Smooth muscle cell (in vitro differentiated cells): ENCODE results near the gene EXOC3. TPM values are rescaled to one million over a fixed set of nuclear protein-coding genes. Genes with fewer than 3 reads are reported as not detected.
"Not testable (repeated sequence)": the region's sequence is repeated elsewhere in the genome, so short reads cannot be mapped to it uniquely, and the experiment has no call there.

Source experiments
- DNase-seq: peaks from one replicate; lab custom pipeline; 2025; ENCODE audit not compliant: unreplicated experiment; lab: John Stamatoyannopoulos, UW
- H2AFZ ChIP-seq: fragments of 200-600 bp; sonication (generic); 2 replicates; pipeline ENCODE4 v1.6.0; 2016; ENCODE audit warnings: antibody characterized with exemption, low read depth, mild to moderate bottlenecking
- H3F3A ChIP-seq: fragments of 200-600 bp; sonication (generic); 2 replicates; pipeline ENCODE4 v1.6.0; 2017; ENCODE audit warnings: antibody characterized with exemption, low read depth
- H3K27ac ChIP-seq: fragments of 200-600 bp; sonication (generic); 2 replicates; pipeline ENCODE4 v1.5.1; 2016; ENCODE audit warnings: low read depth, mild to moderate bottlenecking
- H3K27me3 ChIP-seq: fragments of 200-600 bp; sonication (generic); 2 replicates; pipeline ENCODE4 v1.6.1; 2016; ENCODE audit warnings: low read depth, mild to moderate bottlenecking
- H3K36me3 ChIP-seq: fragments of 200-600 bp; sonication (generic); 2 replicates; pipeline ENCODE4 v1.5.1; 2016; ENCODE audit warnings: low read depth
- H3K4me1 ChIP-seq: fragments of 200-600 bp; sonication (generic); 2 replicates; pipeline ENCODE4 v1.5.1; 2016; ENCODE audit warnings: low read depth
- H3K4me2 ChIP-seq: fragments of 200-600 bp; sonication (generic); 2 replicates; pipeline ENCODE4 v1.6.0; 2016; ENCODE audit warnings: mild to moderate bottlenecking
- H3K4me3 ChIP-seq: fragments of 200-600 bp; sonication (generic); 2 replicates; pipeline ENCODE4 v1.5.1; 2016; ENCODE audit warnings: mild to moderate bottlenecking
- H3K79me2 ChIP-seq: fragments of 200-600 bp; sonication (generic); 2 replicates; pipeline ENCODE4 v1.6.0; 2016; ENCODE audit warnings: low read depth, mild to moderate bottlenecking
- H3K9ac ChIP-seq: fragments of 200-600 bp; sonication (generic); 2 replicates; pipeline ENCODE4 v1.6.0; 2016; ENCODE audit warnings: low read depth
- H3K9me3 ChIP-seq: fragments of 200-600 bp; sonication (generic); replicated peaks from 2 replicates; pipeline ENCODE4 v1.5.1; 2016; ENCODE audit warnings: low read depth
- H4K20me1 ChIP-seq: fragments of 200-600 bp; sonication (generic); 2 replicates; pipeline ENCODE4 v1.6.0; 2016; ENCODE audit warnings: low read depth
- CTCF ChIP-seq: fragments of 200-600 bp; sonication (generic); IDR thresholded peaks from 2 replicates; pipeline ENCODE4 v1.5.1; 2017; ENCODE audit warnings: borderline replicate concordance, mild to moderate bottlenecking, antibody characterized with exemption; ENCODE audit not compliant: insufficient read depth, poor library complexity, severe bottlenecking
- WGBS: methylation state at CpG from one replicate; pipeline ENCODE4 v1.1.7; 2016; ENCODE audit warnings: low lambda C conversion rate; 5-methylcytosine and 5-hydroxymethylcytosine counted together
- polyA plus RNA-seq: library from polyadenylated mRNA; unstranded; fragments of >200 nt; fragmentation: Nextera tagmentation; extraction: Ambion mirVana; gene quantifications from 2 replicates; pipeline ENCODE4 v1.2.1, GENCODE V29; 2016
- total RNA-seq: library from RNA; depleted of rRNA; stranded (reverse); fragments of >200 nt; gene quantifications from 2 replicates; pipeline ENCODE4 v1.2.3, GENCODE V29; 2014

Gene EXOC3
- total and polyA plus RNA-seq, 2 experiments from 2014 or later = 23.6 to 30.5 TPM

- no peaks in the 10 kb centered on the region for H3K36me3 ChIP-seq
- peak overlapping the region; percentile 80 for H3K9ac ChIP-seq
- peak overlapping the region; percentile 99 for H3K4me2 ChIP-seq
- peaks cover 15% of the 10 kb centered on the region for H3K4me1 ChIP-seq
- DNase-seq = peak; percentile 78
- H3K9me3 ChIP-seq = no peaks in the 10 kb centered on the region
- peak overlapping the region; percentile 45 for H3K27ac ChIP-seq
- peaks cover 33% of the 10 kb centered on the region for H4K20me1 ChIP-seq
- 3% methylated on average over 57 of the region's 137 CpGs for WGBS
- peak overlapping the region; percentile 96 for H3K4me3 ChIP-seq
- H3F3A ChIP-seq = no peaks in the 10 kb centered on the region
- peaks cover 12% of the 10 kb centered on the region for H3K27me3 ChIP-seq
- H3K79me2 ChIP-seq = peaks cover 14% of the 10 kb centered on the region
- H2AFZ ChIP-seq = no peak overlapping the region
- TF ChIP-seq CTCF = no peak
Measured at GRCh38 chr5:472656-473550, 29.9 kb downstream of the EXOC3 start.

GRCh38 chr5:473551-474192 lies 30.7 kb downstream of the EXOC3 start:
- no peak for DNase-seq
- H3K27me3 ChIP-seq = peaks cover 12% of the 10 kb centered on the region
- no peak for TF ChIP-seq CTCF
- H3K9ac ChIP-seq = peak overlapping the region; percentile 75
- peaks cover 15% of the 10 kb centered on the region for H3K4me1 ChIP-seq
- no peaks in the 10 kb centered on the region for H3K36me3 ChIP-seq
- peak overlapping the region; percentile 96 for H3K4me3 ChIP-seq
- H3K9me3 ChIP-seq = no peaks in the 10 kb centered on the region
- no peaks in the 10 kb centered on the region for H3F3A ChIP-seq
- H3K79me2 ChIP-seq = peaks cover 14% of the 10 kb centered on the region
- no peak overlapping the region for H2AFZ ChIP-seq
- H4K20me1 ChIP-seq = peaks cover 33% of the 10 kb centered on the region
- H3K4me2 ChIP-seq = peak overlapping the region; percentile 97
- H3K27ac ChIP-seq = no peak overlapping the region
- WGBS = 1% methylated on average over 40 of the region's 44 CpGs

GRCh38 chr5:474232-474839 lies 31.4 kb downstream of the EXOC3 start:
- not testable (repeated sequence) for H3K9ac ChIP-seq, H3K9me3 ChIP-seq, H3K36me3 ChIP-seq, H2AFZ ChIP-seq, H3F3A ChIP-seq, H3K27ac ChIP-seq, DNase-seq
- Histone ChIP-seq H3K4me3 (peak overlapping the region; percentile 96), H3K79me2 (peaks cover 14% of the 10 kb centered on the region), H3K27me3 (peaks cover 12% of the 10 kb centered on the region), H3K4me2 (peak overlapping the region; percentile 97), H3K4me1 (peaks cover 15% of the 10 kb centered on the region), H4K20me1 (peaks cover 33% of the 10 kb centered on the region)
- WGBS = no CpG with 5 or more reads among the region's 50 CpGs
